Mononuclear cell (primary cell): ENCODE results near the gene AK2. TPM values are rescaled to one million over a fixed set of nuclear protein-coding genes. Genes with fewer than 3 reads are reported as not detected.
"Not testable (repeated sequence)": the region's sequence is repeated elsewhere in the genome, so short reads cannot be mapped to it uniquely, and the experiment has no call there.

ENCODE experiments used
- H3K27me3 ChIP-seq: 2 replicates; pipeline ENCODE4 v1.6.0; 2011; ENCODE audit warnings: low read length, control low read depth; ENCODE audit not compliant: insufficient read depth
- H3K4me1 ChIP-seq: 2 replicates; pipeline ENCODE4 v1.5.1; 2011; ENCODE audit warnings: mild to moderate bottlenecking, low read length, control low read depth; ENCODE audit not compliant: insufficient read depth
- H3K4me3 ChIP-seq: 2 replicates; pipeline ENCODE4 v1.5.1; 2011; ENCODE audit warnings: mild to moderate bottlenecking, low read length, moderate library complexity
- H3K9me3 ChIP-seq: 2 replicates; pipeline ENCODE4 v1.5.1; 2011; ENCODE audit warnings: low read depth, mild to moderate bottlenecking, control low read depth, low read length
- total RNA-seq: library from RNA; depleted of rRNA; stranded (reverse); fragments of >200 nt; gene quantifications from one replicate; pipeline ENCODE4 v1.2.3, GENCODE V29; 2012

AK2 gene
- total RNA-seq, 1 donor = 29.1 TPM

GRCh38 chr1:32985226-32985625 is 51.5 kb downstream of the AK2 start:
- H3K4me1 ChIP-seq = peaks cover 88% of the 10 kb centered on the region
- no peaks in the 10 kb centered on the region for H3K9me3 ChIP-seq
- no peak overlapping the region for H3K4me3 ChIP-seq

GRCh38 chr1:32984455-32985171 is 52.1 kb downstream of the AK2 start:
- no peaks in the 10 kb centered on the region for H3K9me3 ChIP-seq
- H3K4me1 ChIP-seq = peaks cover 89% of the 10 kb centered on the region
- no peaks in the 10 kb centered on the region for H3K27me3 ChIP-seq
- no peak overlapping the region for H3K4me3 ChIP-seq

More at GRCh38 chr1:32985226-32985625, 51.5 kb downstream of the AK2 start:
- H3K27me3 ChIP-seq = no peaks in the 10 kb centered on the region

GRCh38 chr1:32984090-32984454 is 52.6 kb downstream of the AK2 start:
- H3K4me1 ChIP-seq = peaks cover 85% of the 10 kb centered on the region
- H3K27me3 ChIP-seq = no peaks in the 10 kb centered on the region
- no peaks in the 10 kb centered on the region for H3K9me3 ChIP-seq
- H3K4me3 ChIP-seq = no peak overlapping the region

- Histone ChIP-seq H3K4me3 (no peak overlapping the region), H3K9me3 (no peaks in the 10 kb centered on the region), H3K27me3 (no peaks in the 10 kb centered on the region), H3K4me1 (peaks cover 75% of the 10 kb centered on the region)
Measured at GRCh38 chr1:32983020-32983419, 53.7 kb downstream of the AK2 start.

- H3K27me3 ChIP-seq = no peaks in the 10 kb centered on the region
- H3K4me1 ChIP-seq = peaks cover 68% of the 10 kb centered on the region
- no peaks in the 10 kb centered on the region for H3K9me3 ChIP-seq
- H3K4me3 ChIP-seq = no peak overlapping the region
Measured at GRCh38 chr1:32981003-32981901, 55.4 kb downstream of the AK2 start.

- H3K4me3 ChIP-seq = no peak overlapping the region
Measured at GRCh38 chr1:32980080-32980479, 56.6 kb downstream of the AK2 start.

GRCh38 chr1:32978854-32979253 is 57.8 kb downstream of the AK2 start:
- Histone ChIP-seq H3K4me1 (peaks cover 49% of the 10 kb centered on the region), H3K4me3 (no peak overlapping the region), H3K9me3 (no peaks in the 10 kb centered on the region), H3K27me3 (no peaks in the 10 kb centered on the region)

More at GRCh38 chr1:32980080-32980479, 56.6 kb downstream of the AK2 start:
- Histone ChIP-seq H3K4me1 (peaks cover 61% of the 10 kb centered on the region), H3K9me3 (no peaks in the 10 kb centered on the region), H3K27me3 (no peaks in the 10 kb centered on the region)

GRCh38 chr1:32977546-32978087 is 59.1 kb downstream of the AK2 start:
- Histone ChIP-seq H3K4me1 (peaks cover 43% of the 10 kb centered on the region), H3K27me3 (peaks cover 6% of the 10 kb centered on the region), H3K4me3 (no peak overlapping the region), H3K9me3 (no peaks in the 10 kb centered on the region)

GRCh38 chr1:32975055-32975454 is 61.6 kb downstream of the AK2 start:
- H3K4me3 ChIP-seq, H3K9me3 ChIP-seq: not testable (repeated sequence)
- H3K4me1 ChIP-seq = peaks cover 19% of the 10 kb centered on the region
- peaks cover 24% of the 10 kb centered on the region for H3K27me3 ChIP-seq

GRCh38 chr1:32973458-32973857 is 63.2 kb downstream of the AK2 start:
- not testable (repeated sequence) for H3K4me3 ChIP-seq, H3K9me3 ChIP-seq
- peaks cover 24% of the 10 kb centered on the region for H3K27me3 ChIP-seq
- H3K4me1 ChIP-seq = peaks cover 21% of the 10 kb centered on the region

- Histone ChIP-seq H3K9me3 (no peaks in the 10 kb centered on the region), H3K27me3 (peaks cover 24% of the 10 kb centered on the region), H3K4me1 (peaks cover 21% of the 10 kb centered on the region), H3K4me3 (peak overlapping the region; percentile 15)
Measured at GRCh38 chr1:32972814-32973428, 63.8 kb downstream of the AK2 start.

- peaks cover 24% of the 10 kb centered on the region for H3K27me3 ChIP-seq
Measured at GRCh38 chr1:32971576-32971975, 65.1 kb downstream of the AK2 start.

GRCh38 chr1:32971156-32971555 is 65.5 kb downstream of the AK2 start:
- Histone ChIP-seq H3K27me3 (peaks cover 24% of the 10 kb centered on the region), H3K4me1 (peaks cover 16% of the 10 kb centered on the region), H3K4me3 (no peak overlapping the region), H3K9me3 (no peaks in the 10 kb centered on the region)

More at GRCh38 chr1:32971576-32971975, 65.1 kb downstream of the AK2 start:
- Histone ChIP-seq H3K9me3 (no peaks in the 10 kb centered on the region), H3K4me1 (peaks cover 16% of the 10 kb centered on the region), H3K4me3 (no peak overlapping the region)

- H3K4me1 ChIP-seq = peaks cover 24% of the 10 kb centered on the region
- peaks cover 24% of the 10 kb centered on the region for H3K27me3 ChIP-seq
- no peak overlapping the region for H3K4me3 ChIP-seq
- no peaks in the 10 kb centered on the region for H3K9me3 ChIP-seq
Measured at GRCh38 chr1:32969566-32969965, 67.1 kb downstream of the AK2 start.
